Measurements from ENCODE around the gene MRPS2.
"Not testable (repeated sequence)": the region's sequence is repeated elsewhere in the genome, so short reads cannot be mapped to it uniquely, and the experiment has no call there.

Gene MRPS2

DNA sequence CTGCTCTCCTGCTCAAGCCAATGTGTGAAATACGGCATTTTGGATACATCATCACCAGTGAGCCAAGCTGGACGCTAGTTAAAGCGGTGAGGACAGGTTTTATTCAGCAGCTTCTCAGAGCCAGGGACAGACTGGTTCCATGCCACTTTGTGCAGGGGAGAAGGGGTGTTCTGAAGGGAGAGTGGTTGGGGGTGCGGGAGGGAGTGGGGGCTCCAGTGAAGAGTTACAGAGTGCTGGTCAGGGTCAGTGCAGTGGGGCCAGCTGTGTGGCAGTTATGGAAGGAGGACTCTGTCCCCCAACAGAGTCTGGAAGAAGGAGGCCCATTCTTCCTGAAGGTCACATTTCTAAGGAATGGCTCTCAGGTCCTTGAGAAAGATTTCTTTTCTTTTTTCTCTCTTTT lies 34.3 kb downstream of the MRPS2 start:
- DNase-seq (ENCODE audit: low read depth): not testable (repeated sequence)

GRCh38 chr9:135535631-135536030 lies 35.1 kb downstream of the MRPS2 start:
- DNase-seq (ENCODE audit: low read depth): not testable (repeated sequence)

DNA sequence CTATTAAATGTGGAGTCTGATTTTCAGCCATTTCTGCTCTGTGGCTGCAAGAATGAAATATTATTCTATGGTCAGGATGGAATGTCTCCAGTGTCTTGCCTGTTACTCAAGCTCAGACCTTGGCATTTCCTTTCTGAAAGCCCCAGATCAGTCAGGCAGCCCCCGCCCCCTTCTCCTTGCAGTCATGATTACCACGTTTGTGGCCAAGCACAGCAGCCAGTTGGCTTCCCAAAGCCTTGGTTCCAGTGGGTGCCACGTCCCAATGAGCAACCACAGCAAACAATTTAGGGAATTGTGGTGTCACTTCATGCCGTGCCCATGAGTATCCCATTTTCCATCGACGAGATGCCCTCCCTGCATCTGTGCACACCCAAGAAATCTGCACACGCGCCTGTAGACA lies 35.7 kb downstream of the MRPS2 start:
- no peak for DNase-seq (ENCODE audit: low read depth)

- not testable (repeated sequence) for DNase-seq (ENCODE audit: low read depth)
Measured at GRCh38 chr9:135543262-135543894, 42.9 kb downstream of the MRPS2 start.

- DNase-seq (ENCODE audit: low read depth): no peak
Measured at GRCh38 chr9:135544981-135545635, 44.6 kb downstream of the MRPS2 start.

- not testable (repeated sequence) for DNase-seq (ENCODE audit: low read depth)
Measured at GRCh38 chr9:135545646-135546176, 45.2 kb downstream of the MRPS2 start, which contains the start of gene OBP2A. Gene OBP2A (plus strand): TSS chr9:135546126. CDS start chr9:135546181, 55 bp downstream.

- DNase-seq (ENCODE audit: low read depth): not testable (repeated sequence)
Measured at GRCh38 chr9:135546792-135547617, 46.5 kb downstream of the MRPS2 start.

GRCh38 chr9:135547756-135548736 lies 47.6 kb downstream of the MRPS2 start:
- DNase-seq (ENCODE audit: low read depth): no peak

DNA sequence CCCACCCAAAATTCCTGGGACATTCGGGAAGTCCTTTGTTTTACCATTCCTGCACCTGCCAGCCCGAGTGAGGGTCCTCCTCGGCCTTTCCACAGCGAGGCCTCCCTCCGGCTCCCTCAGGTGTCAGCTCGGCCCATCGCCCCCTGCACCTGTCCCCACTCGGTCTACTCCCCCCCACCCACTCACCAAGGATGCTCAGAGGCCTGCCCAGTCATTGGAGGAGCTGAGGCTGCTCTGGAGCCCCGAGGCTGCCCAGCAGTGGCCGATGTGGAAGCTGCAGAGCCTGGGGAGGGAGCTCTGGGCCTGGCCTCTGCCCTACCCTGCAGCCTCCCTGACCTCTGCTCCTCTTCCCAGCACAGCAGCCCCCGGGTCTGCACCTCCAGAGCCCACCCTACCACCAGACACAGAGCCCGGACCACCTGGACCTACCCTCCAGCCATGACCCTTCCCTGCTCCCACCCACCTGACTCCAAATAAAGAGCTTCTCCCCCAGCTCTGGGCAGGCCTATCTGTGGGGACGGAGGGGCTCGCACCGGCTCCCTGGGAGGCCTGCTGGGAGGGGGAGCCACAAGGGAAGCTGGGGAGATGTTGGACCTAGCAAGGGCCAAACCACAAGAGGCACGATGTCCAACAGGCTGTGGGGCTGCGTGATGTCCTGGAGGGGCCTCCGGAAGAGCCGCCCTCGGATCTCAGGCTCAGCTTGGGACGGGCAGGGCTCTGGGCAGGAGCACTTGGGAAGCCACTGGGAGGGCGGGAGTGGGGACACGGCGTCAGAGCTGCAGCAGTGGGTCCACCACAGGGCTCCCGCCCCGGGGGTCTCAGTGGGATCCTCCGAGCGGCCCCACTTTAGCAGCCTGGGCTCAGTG lies 49.2 kb downstream of the MRPS2 start:
- DNase-seq (ENCODE audit: low read depth): not testable (repeated sequence)

DNA sequence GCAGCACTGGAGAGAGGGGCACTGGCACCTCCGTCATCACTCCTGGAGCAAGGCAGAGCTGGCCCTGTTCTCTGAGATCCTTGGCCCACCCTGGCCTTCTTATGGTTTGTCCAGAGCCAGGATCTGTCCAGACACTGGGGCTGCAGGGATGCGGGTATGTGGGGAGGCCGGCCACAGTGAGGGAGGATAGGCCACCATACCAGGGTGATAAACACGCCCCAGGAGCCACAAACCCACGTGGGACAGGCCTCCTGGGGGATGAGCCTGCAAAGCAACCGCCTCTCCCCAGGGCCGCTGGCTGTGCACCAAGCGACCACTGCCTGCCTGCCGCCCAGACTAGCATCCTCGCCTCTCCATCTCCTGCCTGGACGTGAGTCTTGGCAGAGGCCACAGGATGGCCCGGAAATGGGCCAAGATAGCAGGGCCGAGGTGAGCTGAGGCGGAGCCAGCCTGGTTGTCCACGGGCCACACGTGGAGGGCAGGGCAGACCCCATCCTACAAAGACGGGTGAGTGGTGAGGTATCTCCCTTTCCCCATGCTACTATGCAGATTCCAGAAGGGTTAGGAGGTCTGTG lies 49.9 kb downstream of the MRPS2 start:
- no peak for DNase-seq (ENCODE audit: low read depth)

DNA sequence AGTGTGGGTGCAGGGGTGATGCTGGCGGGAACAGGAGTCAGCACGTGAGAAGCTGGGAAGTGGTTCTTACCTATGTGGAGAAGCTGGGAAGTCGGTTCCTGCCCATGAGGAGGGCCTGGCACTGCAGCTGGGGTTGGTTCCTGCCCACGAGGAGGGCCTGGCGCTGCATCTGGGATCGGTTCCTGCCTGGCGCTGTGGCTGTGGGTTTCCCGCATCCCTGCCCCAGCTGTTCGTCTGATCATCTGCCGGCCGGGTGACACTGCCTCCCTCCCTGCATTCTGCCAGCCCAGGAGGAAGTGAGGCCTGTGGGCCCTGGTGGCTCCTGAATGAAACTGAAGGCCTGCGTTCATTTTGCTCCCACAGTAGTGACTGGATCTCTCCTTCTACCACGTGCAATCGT lies 50.5 kb downstream of the MRPS2 start:
- no peak for DNase-seq (ENCODE audit: low read depth)

DNA sequence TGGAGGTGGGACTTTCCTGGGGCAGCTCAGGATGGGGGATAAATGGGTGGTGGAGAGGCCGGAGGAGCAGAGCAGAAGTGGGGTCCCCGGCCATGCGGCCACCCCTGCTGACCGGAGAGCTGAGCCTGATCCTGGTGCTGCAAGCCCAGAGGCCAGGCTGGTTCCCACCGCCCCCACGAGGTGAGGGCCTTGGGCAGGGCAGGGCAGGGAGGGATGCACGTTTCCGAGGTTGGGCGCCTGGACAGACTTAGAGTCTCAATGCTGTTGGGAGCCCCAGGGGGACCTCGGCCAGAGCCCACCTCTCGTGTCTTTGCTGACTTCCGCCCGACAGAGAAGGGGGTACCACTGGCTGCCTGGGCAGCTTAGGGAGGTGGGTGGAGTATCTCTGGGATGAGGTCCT lies 51.0 kb downstream of the MRPS2 start:
- DNase-seq (ENCODE audit: low read depth): no peak

DNA sequence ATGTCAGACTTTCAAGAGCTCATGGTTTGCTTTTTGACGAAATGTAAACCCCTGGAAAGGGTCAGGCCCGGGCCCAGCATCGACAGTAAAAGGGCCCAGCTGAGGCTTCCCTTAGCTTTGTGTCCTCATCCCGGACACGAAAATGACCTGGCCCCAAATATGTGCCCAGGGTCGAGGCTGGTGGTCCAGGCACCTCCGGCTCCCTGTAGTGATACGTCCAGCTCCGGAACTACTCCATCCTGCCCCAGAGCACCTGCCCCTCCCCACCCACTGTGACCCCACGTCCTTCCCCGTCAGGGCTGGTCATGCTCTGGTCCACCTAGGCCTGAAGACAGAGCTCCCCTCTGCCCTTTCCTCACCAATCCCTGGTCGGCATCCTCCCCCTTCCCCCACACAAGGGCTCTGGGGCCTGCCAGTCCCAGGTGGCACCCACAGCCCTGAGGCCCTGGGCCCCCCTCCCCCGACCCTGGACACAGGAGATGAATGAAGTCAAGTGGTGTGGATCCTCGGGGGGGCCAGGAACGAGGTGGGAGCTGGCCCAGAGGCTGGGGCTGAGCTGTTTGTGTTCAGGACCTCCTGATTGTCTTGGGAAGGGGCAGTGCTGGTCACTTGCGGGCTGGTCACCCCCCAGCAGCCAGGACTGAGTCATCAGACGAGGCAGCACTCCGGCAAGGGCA lies 51.7 kb downstream of the MRPS2 start:
- no peak for DNase-seq (ENCODE audit: low read depth)

- DNase-seq (ENCODE audit: low read depth): no peak
Measured at GRCh38 chr9:135552698-135553171, 52.3 kb downstream of the MRPS2 start.

Data from stimulated activated CD8-positive, alpha-beta memory T cell treated with anti-CD3 and anti-CD28 coated beads, Interleukin-15, amount 100 ng/mL, for 24 hours (primary cell).